HL-60 (cell line): ENCODE results near the gene SELENBP1.

Experiments used
- CTCF ChIP-seq: IDR thresholded peaks from one replicate; pipeline ENCODE4 v1.5.1; 2011; ENCODE audit warnings: low read length, control low read depth, inconsistent platforms; ENCODE audit not compliant: insufficient read depth
- POLR2AphosphoS5 ChIP-seq: IDR thresholded peaks from 2 replicates; pipeline ENCODE4 v1.6.1; 2012; ENCODE audit warnings: low read depth
- REST ChIP-seq: IDR thresholded peaks from 2 replicates; pipeline ENCODE4 v1.6.1; 2012; ENCODE audit warnings: low read depth; ENCODE audit not compliant: insufficient replicate concordance
- SPI1 ChIP-seq: IDR thresholded peaks from 2 replicates; pipeline ENCODE4 v1.6.1; 2012; ENCODE audit warnings: low read depth, mild to moderate bottlenecking, borderline replicate concordance

GRCh38 chr1:151419819-151420218 lies 47.3 kb upstream of the SELENBP1 start:
- TF ChIP-seq CTCF (no peak), REST (no peak), POLR2AphosphoS5 (no peak), SPI1 (no peak)
